Measurements from ENCODE around the gene MPG. TPM values are rescaled to one million over a fixed set of nuclear protein-coding genes. Genes with fewer than 3 reads are reported as not detected.
"Not testable (repeated sequence)": the region's sequence is repeated elsewhere in the genome, so short reads cannot be mapped to it uniquely, and the experiment has no call there.

The MPG gene
- total RNA-seq, 1 experiment from 2014 or later = 41.1 TPM

DNA sequence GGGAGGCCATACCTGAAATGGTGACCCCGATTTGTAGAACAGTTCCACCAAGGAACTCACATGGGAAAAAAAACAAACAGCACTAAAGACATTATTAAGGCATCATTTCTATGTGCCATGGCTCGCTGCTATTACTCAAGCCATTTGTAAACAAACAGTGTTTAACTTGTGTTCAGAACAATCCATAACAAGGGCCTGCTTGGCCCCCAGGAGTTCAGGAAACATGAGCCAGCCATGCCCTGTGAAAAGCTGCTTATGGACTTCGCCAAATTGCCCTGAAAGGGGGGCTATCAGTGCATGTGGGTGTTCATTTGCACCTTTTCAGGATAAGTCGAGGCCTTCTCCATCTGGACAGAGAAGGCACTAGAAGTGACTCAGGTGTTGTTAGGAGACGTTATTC lies 32.6 kb upstream of the MPG start:
- TF ChIP-seq, protein P1, sequence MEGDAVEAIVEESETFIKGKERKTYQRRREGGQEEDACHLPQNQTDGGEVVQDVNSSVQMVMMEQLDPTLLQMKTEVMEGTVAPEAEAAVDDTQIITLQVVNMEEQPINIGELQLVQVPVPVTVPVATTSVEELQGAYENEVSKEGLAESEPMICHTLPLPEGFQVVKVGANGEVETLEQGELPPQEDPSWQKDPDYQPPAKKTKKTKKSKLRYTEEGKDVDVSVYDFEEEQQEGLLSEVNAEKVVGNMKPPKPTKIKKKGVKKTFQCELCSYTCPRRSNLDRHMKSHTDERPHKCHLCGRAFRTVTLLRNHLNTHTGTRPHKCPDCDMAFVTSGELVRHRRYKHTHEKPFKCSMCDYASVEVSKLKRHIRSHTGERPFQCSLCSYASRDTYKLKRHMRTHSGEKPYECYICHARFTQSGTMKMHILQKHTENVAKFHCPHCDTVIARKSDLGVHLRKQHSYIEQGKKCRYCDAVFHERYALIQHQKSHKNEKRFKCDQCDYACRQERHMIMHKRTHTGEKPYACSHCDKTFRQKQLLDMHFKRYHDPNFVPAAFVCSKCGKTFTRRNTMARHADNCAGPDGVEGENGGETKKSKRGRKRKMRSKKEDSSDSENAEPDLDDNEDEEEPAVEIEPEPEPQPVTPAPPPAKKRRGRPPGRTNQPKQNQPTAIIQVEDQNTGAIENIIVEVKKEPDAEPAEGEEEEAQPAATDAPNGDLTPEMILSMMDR (IDR thresholded peaks at IDR 0.05; ENCODE audit: insufficient read depth in 1 of 2, low read depth in 1 of 2, low read length in 1 of 2, severe bottlenecking in 1 of 2, unreplicated experiment in 1 of 2) = no peak
- intact Hi-C loops (cut with micrococcal nuclease; ENCODE audit: unreplicated experiment) = no loop called here
- Histone ChIP-seq H3K27me3 (replicated peaks; ENCODE audit: control insufficient read depth, insufficient read depth, low read length) (no peaks in the 10 kb centered on the region), H3K9me3 (no peaks in the 10 kb centered on the region), H3K4me3 (ENCODE audit: low read depth, low read length) (no peak overlapping the region), H3K4me1 (no peaks in the 10 kb centered on the region), H3K36me3 (ENCODE audit: control insufficient read depth, insufficient read depth, low read length) (no peaks in the 10 kb centered on the region; the same call in 1 of the 2 replicates)
- Mint-ChIP-seq H3K36me3 (ENCODE audit: insufficient read depth, unreplicated experiment) (peaks cover 83% of the 10 kb centered on the region), H3K4me3 (ENCODE audit: unreplicated experiment) (no peak overlapping the region), H3K27ac (ENCODE audit: unreplicated experiment) (no peak overlapping the region), H3K27me3 (ENCODE audit: insufficient read depth, unreplicated experiment) (no peaks in the 10 kb centered on the region), H3K4me1 (ENCODE audit: low read depth, unreplicated experiment) (no peaks in the 10 kb centered on the region), H3K9me3 (ENCODE audit: unreplicated experiment) (peaks cover 14% of the 10 kb centered on the region)
- DNase-seq = no peak
- ChIA-PET CTCF (no interaction called here), POLR2A (interaction anchor here (0.6 to 1.1 kb wide), 2 partner anchors 8 to 79 kb away, joined by 3 to 8 read pairs; partner anchors contain the start of genes POLR3K and SNRNP25)
- BruUV-seq (replicated peaks) = no TSS peak

DNA sequence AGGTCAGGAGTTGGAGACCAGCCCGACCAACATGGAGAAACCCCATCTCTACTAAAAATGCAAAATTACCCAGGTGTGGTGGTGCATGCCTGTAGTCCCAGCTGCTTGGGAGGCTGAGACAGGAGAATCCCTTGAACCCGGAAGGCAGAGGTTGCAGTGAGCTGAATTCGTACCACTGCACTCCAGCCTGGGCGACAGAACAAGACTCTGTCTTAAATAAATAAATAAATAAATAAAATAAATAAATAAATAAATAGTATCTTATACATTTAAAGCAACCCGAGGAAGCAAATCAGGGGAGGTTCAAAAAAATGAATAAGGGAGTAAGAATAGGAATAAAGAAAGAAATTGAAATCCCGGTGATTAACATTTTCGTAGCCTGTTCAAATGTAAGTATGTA lies 31.5 kb upstream of the MPG start:
- CTCF ChIA-PET; H3K4me1 Mint-ChIP-seq (ENCODE audit: low read depth, unreplicated experiment); H3K4me1 ChIP-seq; H3K27me3 Mint-ChIP-seq (ENCODE audit: insufficient read depth, unreplicated experiment); POLR2A ChIA-PET; H3K27me3 ChIP-seq (replicated peaks; ENCODE audit: control insufficient read depth, insufficient read depth, low read length); DNase-seq; H3K9me3 ChIP-seq; intact Hi-C loops (cut with micrococcal nuclease; ENCODE audit: unreplicated experiment); H3K36me3 ChIP-seq (ENCODE audit: control insufficient read depth, insufficient read depth, low read length); H3K4me3 Mint-ChIP-seq (ENCODE audit: unreplicated experiment); BruUV-seq (replicated peaks); H3K4me3 ChIP-seq (ENCODE audit: low read depth, low read length); H3K27ac Mint-ChIP-seq (ENCODE audit: unreplicated experiment): not testable (repeated sequence)
- Mint-ChIP-seq H3K9me3 (ENCODE audit: unreplicated experiment) (peaks cover 14% of the 10 kb centered on the region), H3K36me3 (ENCODE audit: insufficient read depth, unreplicated experiment) (peaks cover 83% of the 10 kb centered on the region)

DNA sequence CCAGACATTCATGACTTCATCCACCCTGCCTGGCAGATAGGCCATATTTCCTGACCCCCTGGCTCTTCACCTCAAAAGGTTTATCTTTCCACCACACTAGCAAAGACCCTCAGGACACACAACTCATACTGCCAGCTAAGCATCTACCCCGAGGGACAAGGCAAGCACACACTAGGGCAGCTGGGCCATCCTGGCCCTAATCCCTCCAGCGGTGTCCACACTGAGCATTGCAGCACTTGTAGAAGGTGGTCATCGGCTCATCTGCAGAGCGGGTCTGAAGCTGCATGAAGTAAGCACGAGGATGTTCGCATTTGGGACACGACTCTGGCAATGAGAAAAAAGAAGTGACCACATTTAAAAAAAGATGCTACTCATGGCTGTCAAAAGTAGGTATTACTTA lies 30.8 kb upstream of the MPG start:
- ChIA-PET CTCF (interaction anchor here (0.6 kb wide), 1 partner anchor 44 kb away, joined by 7 read pairs; no protein-coding TSS in a partner anchor), POLR2A (no interaction called here)
- H3K36me3 Mint-ChIP-seq (ENCODE audit: insufficient read depth, unreplicated experiment) = peaks cover 76% of the 10 kb centered on the region
- no TSS peak for BruUV-seq (replicated peaks)
- no peaks in the 10 kb centered on the region for H3K27me3 ChIP-seq (replicated peaks; ENCODE audit: control insufficient read depth, insufficient read depth, low read length)
- no peaks in the 10 kb centered on the region; the same call in 1 of the 2 replicates for H3K36me3 ChIP-seq (ENCODE audit: control insufficient read depth, insufficient read depth, low read length)
- no peaks in the 10 kb centered on the region for H3K9me3 ChIP-seq
- peaks cover 8% of the 10 kb centered on the region for H3K9me3 Mint-ChIP-seq (ENCODE audit: unreplicated experiment)
- no peak overlapping the region for H3K4me3 ChIP-seq (ENCODE audit: low read depth, low read length)
- intact Hi-C loops (cut with micrococcal nuclease; ENCODE audit: unreplicated experiment) = no loop called here
- no peaks in the 10 kb centered on the region for H3K4me1 Mint-ChIP-seq (ENCODE audit: low read depth, unreplicated experiment)
- H3K27ac Mint-ChIP-seq (ENCODE audit: unreplicated experiment) = no peak overlapping the region
- no peaks in the 10 kb centered on the region for H3K4me1 ChIP-seq
- DNase-seq = no peak
- H3K27me3 Mint-ChIP-seq (ENCODE audit: insufficient read depth, unreplicated experiment) = no peaks in the 10 kb centered on the region
- no peak overlapping the region for H3K4me3 Mint-ChIP-seq (ENCODE audit: unreplicated experiment)
- TF ChIP-seq, protein P1 (IDR thresholded peaks at IDR 0.05; ENCODE audit: insufficient read depth in 1 of 2, low read depth in 1 of 2, low read length in 1 of 2, severe bottlenecking in 1 of 2, unreplicated experiment in 1 of 2) = no peak
